IMR-90 (cell line): Measurements from ENCODE around the gene PLSCR5. TPM values are rescaled to one million over a fixed set of nuclear protein-coding genes. Genes with fewer than 3 reads are reported as not detected.

Experiments used
- ATAC-seq: fragments of 200-7000 bp; cut with Tn5 transposase; 2 replicates; pipeline ENCODE4 v1.9.1; 2020; ENCODE audit warnings: low read depth, mild to moderate bottlenecking, moderate library complexity
- BruUV-seq: library from RNA; stranded (reverse); fragments of 400-500 nt; replicated peaks from 2 replicates; lab custom pipeline; 2021; lab: Mats Ljungman, UMichigan
- CTCF ChIA-PET: fragments of 300-600 bp; formaldehyde crosslinking; extraction: SDS; loops from one replicate; lab custom pipeline; 2021; ENCODE audit warnings: antibody characterized with exemption; lab: Yijun Ruan, JAX
- POLR2A ChIA-PET: fragments of 300-600 bp; sonication (Branson Sonifier 250); formaldehyde crosslinking; loops from one replicate; lab custom pipeline; 2022; ENCODE audit warnings: antibody characterized with exemption; ENCODE audit not compliant: unreplicated experiment; lab: Charles Lee
- DNase-seq: peaks from one replicate; pipeline ENCODE4 v3.0.0; 2013
- H2AFZ ChIP-seq: replicated peaks from 2 replicates; pipeline ENCODE3; 2013; ENCODE audit warnings: low read length, mild to moderate bottlenecking; ENCODE audit not compliant: poor library complexity
- H2AK5ac ChIP-seq: 2 replicates; pipeline ENCODE4 v1.6.1; 2013; ENCODE audit warnings: low read depth, low read length, inconsistent platforms
- H2AK9ac ChIP-seq: replicated peaks from 2 replicates; pipeline ENCODE3; 2013; ENCODE audit warnings: mild to moderate bottlenecking, low read depth, low read length, moderate library complexity; ENCODE audit not compliant: poor library complexity
- H2BK120ac ChIP-seq: 2 replicates; pipeline ENCODE4 v1.6.1; 2013; ENCODE audit warnings: low read depth, low read length, inconsistent platforms
- H2BK15ac ChIP-seq: 3 replicates; pipeline ENCODE4 v1.6.1; 2013; ENCODE audit warnings: low read depth, low read length, inconsistent platforms
- H2BK20ac ChIP-seq: 2 replicates; pipeline ENCODE4 v1.6.1; 2013; ENCODE audit warnings: low read depth, mild to moderate bottlenecking, inconsistent platforms, low read length, moderate library complexity
- H2BK5ac ChIP-seq: 2 replicates; pipeline ENCODE4 v1.6.1; 2013; ENCODE audit warnings: mild to moderate bottlenecking, low read depth, low read length, inconsistent platforms; ENCODE audit not compliant: poor library complexity, severe bottlenecking
- H3K14ac ChIP-seq: replicated peaks from 2 replicates; pipeline ENCODE4 v1.6.1; 2013; ENCODE audit warnings: low read depth, low read length, inconsistent platforms
- H3K18ac ChIP-seq: 2 replicates; pipeline ENCODE4 v1.6.1; 2013; ENCODE audit warnings: low read depth, low read length, control low read depth
- H3K23ac ChIP-seq: 2 replicates; pipeline ENCODE4 v1.6.1; 2013; ENCODE audit warnings: low read depth, low read length, inconsistent platforms
- H3K27ac ChIP-seq: 2 replicates; pipeline ENCODE4 v1.5.1; 2013; ENCODE audit warnings: mild to moderate bottlenecking, control low read depth, low read length; ENCODE audit not compliant: insufficient read depth
- H3K27me3 ChIP-seq: 2 replicates; pipeline ENCODE4 v1.6.1; 2013; ENCODE audit warnings: low read length; ENCODE audit not compliant: control insufficient read depth, insufficient read depth
- H3K36me3 ChIP-seq: 2 replicates; pipeline ENCODE4 v1.6.1; 2013; ENCODE audit warnings: low read length, mixed read lengths; ENCODE audit not compliant: control insufficient read depth, insufficient read depth
- H3K4ac ChIP-seq: 2 replicates; pipeline ENCODE4 v1.6.1; 2013; ENCODE audit warnings: low read depth, low read length, inconsistent platforms
- H3K4me1 ChIP-seq: 2 replicates; pipeline ENCODE4 v1.6.1; 2013; ENCODE audit warnings: low read length, mixed read lengths; ENCODE audit not compliant: control insufficient read depth, insufficient read depth
- H3K4me2 ChIP-seq: 2 replicates; pipeline ENCODE4 v1.6.1; 2013; ENCODE audit warnings: low read depth, mild to moderate bottlenecking, control low read depth, low read length, moderate library complexity
- H3K4me3 ChIP-seq: 2 replicates; pipeline ENCODE4 v1.5.1; 2013; ENCODE audit warnings: low read depth, mild to moderate bottlenecking, control low read depth, low read length, moderate library complexity; ENCODE audit not compliant: insufficient read depth
- H3K56ac ChIP-seq: 2 replicates; pipeline ENCODE4 v1.6.1; 2013; ENCODE audit warnings: low read length, inconsistent platforms; ENCODE audit not compliant: insufficient read depth; ENCODE audit errors: extremely low read depth
- H3K79me1 ChIP-seq, 2 experiments: 2 replicates each; pipeline ENCODE4 v1.6.1; 2013; ENCODE audit warnings: low read length in 2 of 2, inconsistent platforms in 1 of 2, low read depth in 1 of 2
- H3K9ac ChIP-seq: 2 replicates; pipeline ENCODE4 v1.6.1; 2013; ENCODE audit warnings: low read depth, low read length, control low read depth
- H3K9me1 ChIP-seq: 2 replicates; pipeline ENCODE4 v1.6.1; 2013; ENCODE audit warnings: low read length, inconsistent platforms; ENCODE audit not compliant: insufficient read depth
- H3K9me3 ChIP-seq: 2 replicates; pipeline ENCODE4 v1.6.1; 2013; ENCODE audit warnings: low read length; ENCODE audit not compliant: control insufficient read depth, insufficient read depth
- H4K20me1 ChIP-seq: 2 replicates; pipeline ENCODE4 v1.6.1; 2013; ENCODE audit warnings: low read length, inconsistent platforms; ENCODE audit not compliant: insufficient read depth
- H4K5ac ChIP-seq: 2 replicates; pipeline ENCODE4 v1.6.1; 2013; ENCODE audit warnings: mild to moderate bottlenecking, low read depth, low read length, control low read depth
- H4K8ac ChIP-seq, 2 experiments: 2 replicates each; pipeline ENCODE4 v1.6.1; 2013; ENCODE audit warnings: low read depth in 2 of 2, low read length in 2 of 2, control low read depth in 1 of 2, inconsistent platforms in 1 of 2
- H4K91ac ChIP-seq: 2 replicates; pipeline ENCODE4 v1.6.1; 2013; ENCODE audit warnings: low read depth, low read length, inconsistent platforms; ENCODE audit not compliant: insufficient read depth
- BHLHE40 ChIP-seq: fragments of 150-350 bp; IDR thresholded peaks from 2 replicates; pipeline ENCODE4 v1.6.1; 2016; ENCODE audit warnings: mild to moderate bottlenecking, low read depth, low read length
- CEBPB ChIP-seq: IDR thresholded peaks from 2 replicates; pipeline ENCODE4 v1.6.1; 2012; ENCODE audit warnings: low read depth, low read length, improper control_type of control experiment
- CHD1 ChIP-seq: IDR thresholded peaks from 2 replicates; pipeline ENCODE4 v1.6.1; 2012; ENCODE audit warnings: low read depth, low read length, improper control_type of control experiment
- FOS ChIP-seq: fragments of 150-350 bp; IDR thresholded peaks from 2 replicates; pipeline ENCODE4 v1.6.1; 2016; ENCODE audit warnings: low read depth, low read length
- MAFK ChIP-seq: IDR thresholded peaks from 2 replicates; pipeline ENCODE4 v1.6.1; 2012; ENCODE audit warnings: low read depth, low read length, improper control_type of control experiment
- MAZ ChIP-seq: IDR thresholded peaks from 2 replicates; pipeline ENCODE4 v1.6.1; 2012; ENCODE audit warnings: low read depth, mild to moderate bottlenecking, low read length, improper control_type of control experiment, moderate library complexity, borderline replicate concordance
- MXI1 ChIP-seq: IDR thresholded peaks from 2 replicates; pipeline ENCODE4 v1.6.1; 2012; ENCODE audit warnings: low read depth, mild to moderate bottlenecking, low read length, moderate library complexity, borderline replicate concordance
- NFE2L2 ChIP-seq: fragments of 150-350 bp; IDR thresholded peaks from 2 replicates; pipeline ENCODE4 v1.6.1; 2016; ENCODE audit warnings: low read depth, mild to moderate bottlenecking, low read length
- POLR2A ChIP-seq: IDR thresholded peaks from 2 replicates; pipeline ENCODE4 v1.6.1; 2012; ENCODE audit warnings: mild to moderate bottlenecking, low read depth, low read length
- RFX5 ChIP-seq: IDR thresholded peaks from 2 replicates; pipeline ENCODE4 v1.8.0; 2012; ENCODE audit warnings: low read depth, mild to moderate bottlenecking, low read length, moderate library complexity
- SMC3 ChIP-seq: fragments of 150-350 bp; IDR thresholded peaks from 2 replicates; pipeline ENCODE4 v1.6.1; 2016; ENCODE audit warnings: low read depth, mild to moderate bottlenecking, antibody characterized with exemption, low read length, moderate library complexity
- WGBS, 2 experiments: methylation state at CpG; one replicate each; pipeline versions ENCODE4 v1.1.5 to v1.1.7; 2013; ENCODE audit warnings: missing lambda C conversion rate in 2 of 2; ENCODE audit not compliant: insufficient read length in 1 of 2; ENCODE audit errors: extremely low coverage in 2 of 2; 5-methylcytosine and 5-hydroxymethylcytosine counted together
- dilution Hi-C: fragments of 300-500 bp; cut with HindIII; formaldehyde crosslinking; loops from one replicate; pipeline ENCODE4 v1.14.3; 2018; ENCODE audit warnings: low sequenced_read_pairs; ENCODE audit not compliant: unreplicated experiment
- in situ Hi-C: fragments of 300-500 bp; cut with MboI; formaldehyde crosslinking; loops from 3 replicates; pipeline ENCODE4 v1.14.3; 2019; ENCODE audit warnings: low sequenced_read_pairs, inconsistent platforms, mixed read lengths
- intact Hi-C: fragments of 100-400 bp; cut with micrococcal nuclease; formaldehyde crosslinking; loops from 2 replicates; pipeline ENCODE4 v1.10.0; 2022
- polyA plus RNA-seq, 3 experiments: library from polyadenylated mRNA; depleted of rRNA; stranded (reverse); fragments of >200 nt; gene quantifications; 2 replicates each; pipeline ENCODE4 v1.2.3, GENCODE V29; 2012; ENCODE audit warnings: low replicate concordance in 1 of 3
- total RNA-seq: library from RNA; depleted of rRNA; stranded (reverse); fragments of >200 nt; gene quantifications from 2 replicates; pipeline ENCODE4 v1.2.3, GENCODE V29; 2012
- TF ChIP-seq, protein P1 (sequence below): fragments of 150-350 bp; IDR thresholded peaks from 2 replicates; pipeline ENCODE4 v1.6.1; 2017; ENCODE audit warnings: mild to moderate bottlenecking, antibody characterized with exemption, low read length, low read depth
- TF ChIP-seq, protein P2 (sequence below): fragments of 150-350 bp; IDR thresholded peaks from 2 replicates; pipeline ENCODE4 v1.6.1; 2016; ENCODE audit warnings: low read depth, mild to moderate bottlenecking, low read length, moderate library complexity, borderline replicate concordance

PLSCR5 gene
- total and polyA plus RNA-seq, 2 of the 4 experiments (the other 2 are of a cell fraction): not detected

DNA sequence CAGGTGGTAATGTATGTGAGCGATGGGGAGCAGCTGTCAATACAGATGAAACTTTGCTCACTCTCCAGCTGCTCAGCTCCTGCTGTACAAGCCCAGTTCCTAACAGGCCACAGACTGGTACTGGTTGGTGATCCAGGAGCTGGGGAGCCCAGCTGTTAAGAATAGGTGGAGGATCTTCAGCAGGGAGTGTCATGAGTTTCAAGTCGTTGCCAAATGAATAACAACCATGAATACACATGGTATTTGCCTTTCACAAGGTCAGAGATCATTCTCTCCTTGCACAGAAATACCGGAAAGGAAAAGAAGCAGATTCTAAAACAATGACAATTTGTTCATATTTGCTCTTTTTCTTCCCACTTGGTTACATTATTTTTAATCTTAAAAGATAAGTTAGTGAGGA, 65.8 kb downstream of the PLSCR5 start:
- POLR2A ChIA-PET: no interaction called here
- intact Hi-C loops: no loop called here
- Histone ChIP-seq H2BK120ac (no peak overlapping the region), H3K14ac (no peak overlapping the region), H2AFZ (no peak overlapping the region), H3K18ac (no peak overlapping the region), H2AK5ac (no peak overlapping the region), H2BK20ac (no peak overlapping the region), H2BK15ac (no peak overlapping the region), H3K27ac (no peak overlapping the region), H4K91ac (no peak overlapping the region), H3K56ac (no peak overlapping the region), H3K9me3 (no peaks in the 10 kb centered on the region; the same call in 1 of the 2 replicates), H3K4me2 (no peak overlapping the region), H3K4me1 (peaks cover 12% of the 10 kb centered on the region; the same call in 1 of the 2 replicates), H3K4ac (no peak overlapping the region), H2AK9ac (no peak overlapping the region), H4K20me1 (no peaks in the 10 kb centered on the region), H3K27me3 (no peaks in the 10 kb centered on the region), H3K23ac (no peak overlapping the region), H2BK5ac (no peak overlapping the region), H3K9ac (no peak overlapping the region), H3K36me3 (peaks cover 4% of the 10 kb centered on the region), H4K5ac (no peak overlapping the region), H4K8ac (no peak overlapping the region), H3K79me1 (peaks cover 19 to 40% of the 10 kb centered on the region in 2 experiments), H3K4me3 (no peak overlapping the region), H3K9me1 (peaks cover 5% of the 10 kb centered on the region)
- BruUV-seq: no TSS peak
- WGBS, 2 experiments: no CpG with 5 or more reads among the region's 3 CpGs
- in situ Hi-C loops: no loop called here
- CTCF ChIA-PET: no interaction called here
- ATAC-seq (no peak), DNase-seq (no peak)
- TF ChIP-seq NFE2L2 (no peak), CEBPB (no peak), MXI1 (no peak), MAZ (no peak), BHLHE40 (no peak), FOS (no peak), RFX5 (no peak), POLR2A (no peak), SMC3 (no peak), MAFK (no peak), CHD1 (no peak)
- TF ChIP-seq, protein P1, sequence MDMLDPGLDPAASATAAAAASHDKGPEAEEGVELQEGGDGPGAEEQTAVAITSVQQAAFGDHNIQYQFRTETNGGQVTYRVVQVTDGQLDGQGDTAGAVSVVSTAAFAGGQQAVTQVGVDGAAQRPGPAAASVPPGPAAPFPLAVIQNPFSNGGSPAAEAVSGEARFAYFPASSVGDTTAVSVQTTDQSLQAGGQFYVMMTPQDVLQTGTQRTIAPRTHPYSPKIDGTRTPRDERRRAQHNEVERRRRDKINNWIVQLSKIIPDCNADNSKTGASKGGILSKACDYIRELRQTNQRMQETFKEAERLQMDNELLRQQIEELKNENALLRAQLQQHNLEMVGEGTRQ: no peak
- TF ChIP-seq, protein P2, sequence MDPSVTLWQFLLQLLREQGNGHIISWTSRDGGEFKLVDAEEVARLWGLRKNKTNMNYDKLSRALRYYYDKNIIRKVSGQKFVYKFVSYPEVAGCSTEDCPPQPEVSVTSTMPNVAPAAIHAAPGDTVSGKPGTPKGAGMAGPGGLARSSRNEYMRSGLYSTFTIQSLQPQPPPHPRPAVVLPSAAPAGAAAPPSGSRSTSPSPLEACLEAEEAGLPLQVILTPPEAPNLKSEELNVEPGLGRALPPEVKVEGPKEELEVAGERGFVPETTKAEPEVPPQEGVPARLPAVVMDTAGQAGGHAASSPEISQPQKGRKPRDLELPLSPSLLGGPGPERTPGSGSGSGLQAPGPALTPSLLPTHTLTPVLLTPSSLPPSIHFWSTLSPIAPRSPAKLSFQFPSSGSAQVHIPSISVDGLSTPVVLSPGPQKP: no peak
- dilution Hi-C loops: no loop called here
